Psoas muscle (tissue), 8 donors: ENCODE results near the gene PPIB. TPM values are rescaled to one million over a fixed set of nuclear protein-coding genes. Genes with fewer than 3 reads are reported as not detected.
"Not testable (repeated sequence)": the region's sequence is repeated elsewhere in the genome, so short reads cannot be mapped to it uniquely, and the experiment has no call there.

Experiments
- ATAC-seq, 4 donors: fragments of 200-7000 bp; cut with Tn5 transposase; one replicate each; pipeline ENCODE4 v1.9.1; 2020; ENCODE audit warnings: moderate library complexity in 3 of 4, mild to moderate bottlenecking in 2 of 4
- DNase-seq, 2 donors: peaks; one replicate each; pipeline ENCODE4 v3.0.0-alpha.2; 2020
- H3K27ac ChIP-seq: fragments of 200-600 bp; one replicate; pipeline ENCODE4 v1.8.0; 2022
- H3K27me3 ChIP-seq, 3 donors: fragments of 200-600 bp in 1 of 3; one replicate each; pipeline versions ENCODE4 v1.6.1 to v1.8.0; 2013 to 2022; ENCODE audit warnings: low read length in 2 of 3, mild to moderate bottlenecking in 2 of 3, moderate library complexity in 1 of 3; ENCODE audit not compliant: insufficient read depth in 3 of 3
- H3K36me3 ChIP-seq, 2 donors: fragments of 200-600 bp in 1 of 2; one replicate each; pipeline versions ENCODE4 v1.6.1 to v1.8.0; 2013 to 2022; ENCODE audit warnings: low read depth in 1 of 2, mild to moderate bottlenecking in 1 of 2, moderate library complexity in 1 of 2; ENCODE audit not compliant: insufficient read depth in 1 of 2
- H3K4me1 ChIP-seq: fragments of 200-600 bp; one replicate; pipeline ENCODE4 v1.8.0; 2022
- H3K4me3 ChIP-seq: fragments of 200-600 bp; one replicate; pipeline ENCODE4 v1.8.0; 2022; ENCODE audit warnings: mild to moderate bottlenecking
- H3K9me3 ChIP-seq: fragments of 200-600 bp; one replicate; pipeline ENCODE4 v1.8.0; 2022
- CTCF ChIP-seq: fragments of 200-600 bp; IDR thresholded peaks from one replicate; pipeline ENCODE4 v1.8.0; 2022; ENCODE audit warnings: antibody characterized with exemption
- WGBS, 3 donors: extraction: QIAGEN DNeasy Blood & Tissue Kit; methylation state at CpG; one replicate each; pipeline versions ENCODE4 v1.1.6 to v1.1.7; 2013; 5-methylcytosine and 5-hydroxymethylcytosine counted together
- intact Hi-C, 2 donors: fragments of 100-400 bp; cut with DNase I; formaldehyde crosslinking; loops; one replicate each; pipeline versions ENCODE4 v1.11.0 to v1.14.2; 2022
- polyA plus RNA-seq, 3 donors: library from polyadenylated mRNA; stranded (reverse); fragments of 200-250 nt; gene quantifications; one replicate each; pipeline ENCODE4 v1.2.3, GENCODE V29; 2013
- total RNA-seq, 4 donors: library from RNA; stranded (reverse); fragmentation: NEBNext Ultra II Directional in 2 of 4; extraction: Animal tissue kit (Norgen Biotek cat#: 25700) in 2 of 4; gene quantifications; one replicate each; pipeline versions ENCODE4 v1.2.1 to v1.2.4, GENCODE V29; 2021 to 2023
- donor health status: healthy with polysubstance abuse.
- donor health status: DM: no; HTN: no; CAD: no; lungs with moderate emphysema.
- donor health status: Bipolar disorder and iron deficiency.
- donor health status: healthy.
- donor health status: DM: yes; HTN: yes; CAD: no.
- donor health status: DM: no; HTN: no; CAD: no.
- donor health status: DM: no; HTN: no; CAD: no.
- donor health status: DM: yes; HTN: yes; CAD: no.

Gene PPIB
- total and polyA plus RNA-seq, 7 donors: 38.0 to 160 (median 51.4) TPM

GRCh38 chr15:64111679-64112050 is 51.2 kb downstream of the PPIB start:
- no peak overlapping the region for H3K4me3 ChIP-seq
- H3K36me3 ChIP-seq: peaks cover 5 to 48% of the 10 kb centered on the region in 2 donors
- no peaks in the 10 kb centered on the region for H3K27me3 ChIP-seq
- H3K9me3 ChIP-seq: no peaks in the 10 kb centered on the region
- intact Hi-C loops: no loop called here
- H3K27ac ChIP-seq: peak overlapping the region; percentile 65
- DNase-seq (no peak), ATAC-seq (peak in 3 of 4 donors; percentile 12 to 29 (median 13))
- no peak for TF ChIP-seq CTCF
- 46 to 51% (median 49%) methylated on average over 3 of the region's 3 CpGs for WGBS, 3 donors
- H3K4me1 ChIP-seq: peaks cover 53% of the 10 kb centered on the region

- WGBS, 3 donors: 83 to 85% (median 85%) methylated on average over 3 of the region's 3 CpGs
- H3K9me3 ChIP-seq: no peaks in the 10 kb centered on the region
- H3K27ac ChIP-seq: peak overlapping the region; percentile 65
- ATAC-seq (no peak), DNase-seq (no peak)
- no peak overlapping the region for H3K4me3 ChIP-seq
- H3K4me1 ChIP-seq: peaks cover 58% of the 10 kb centered on the region
- no peak for TF ChIP-seq CTCF
- peaks cover 5 to 43% of the 10 kb centered on the region in 2 donors for H3K36me3 ChIP-seq
- intact Hi-C loops: no loop called here
- H3K27me3 ChIP-seq: no peaks in the 10 kb centered on the region
These were observed 51.7 kb downstream of the PPIB start for GRCh38 chr15:64110950-64111678.

- peak overlapping the region; percentile 65 for H3K27ac ChIP-seq
- peaks cover 66% of the 10 kb centered on the region for H3K4me1 ChIP-seq
- DNase-seq, H3K4me3 ChIP-seq, H3K27me3 ChIP-seq, intact Hi-C loops, H3K9me3 ChIP-seq, ATAC-seq: not testable (repeated sequence)
- peaks cover 5 to 34% of the 10 kb centered on the region in 2 donors for H3K36me3 ChIP-seq
- WGBS, 3 donors: 90 to 94% (median 90%) methylated on average over 4 of the region's 4 CpGs
These were observed 52.6 kb downstream of the PPIB start for GRCh38 chr15:64110108-64110701.

GRCh38 chr15:64107337-64107736 is 55.5 kb downstream of the PPIB start:
- 90 to 97% (median 90%) methylated on average over 1 of the region's 1 CpG for WGBS, 3 donors
- no peak for DNase-seq
- TF ChIP-seq CTCF: no peak
- Histone ChIP-seq H3K36me3 (peaks cover 0 to 5% of the 10 kb centered on the region in 2 donors), H3K27ac (peak overlapping the region; percentile 76), H3K27me3 (no peaks in the 10 kb centered on the region), H3K4me3 (no peak overlapping the region), H3K4me1 (peaks cover 74% of the 10 kb centered on the region), H3K9me3 (no peaks in the 10 kb centered on the region)
- ATAC-seq: no peak
- intact Hi-C loops: no loop called here

Other genes starting within 250 kb of the PPIB start
- 10 to 100 TPM; 44.3 to 65.6 (median 54.6) TPM for gene DAPK2, start 116.5 kb downstream of the PPIB start, total RNA-seq
- 10 to 100 TPM in 2 of 3 donors, 1 to 10 TPM in 1; 3.7 to 41.1 (median 13.4) TPM for gene DAPK2, start 116.5 kb downstream of the PPIB start, polyA plus RNA-seq
- 10 to 100 TPM; 24.0 to 80.8 (median 34.5) TPM for gene CIAO2A, start 69.2 kb downstream of the PPIB start, total RNA-seq
- 100 to 1,000 TPM in 1 of 3 donors, 10 to 100 TPM in 2; 73.5 to 109 (median 79.2) TPM for gene CIAO2A, start 69.2 kb downstream of the PPIB start, polyA plus RNA-seq
- gene SNX1, start 67.0 kb downstream of the PPIB start, total RNA-seq: 100 to 1,000 TPM in 1 of 4 donors, 10 to 100 TPM in 3; 36.4 to 102 (median 49.3) TPM
- gene SNX1, start 67.0 kb downstream of the PPIB start, polyA plus RNA-seq: 10 to 100 TPM; 59.6 to 64.4 (median 63.2) TPM
- under 1 TPM; 0.08 to 0.17 (median 0.16) TPM for gene SNX22, start 11.3 kb downstream of the PPIB start, total RNA-seq
- under 1 TPM; 0.06 to 0.31 (median 0.23) TPM for gene SNX22, start 11.3 kb downstream of the PPIB start, polyA plus RNA-seq
- 1 to 10 TPM; 7.1 to 9.6 (median 7.8) TPM for gene CSNK1G1, start 193.2 kb upstream of the PPIB start, total RNA-seq
- gene CSNK1G1, start 193.2 kb upstream of the PPIB start, polyA plus RNA-seq: 1 to 10 TPM; 1.9 to 6.4 (median 5.5) TPM
- under 1 TPM in 3 of 4 donors, not detected in 1; 0.15 to 0.37 (median 0.24) TPM for gene PCLAF, start 218.4 kb upstream of the PPIB start, total RNA-seq
- gene PCLAF, start 218.4 kb upstream of the PPIB start, polyA plus RNA-seq: under 1 TPM in 2 of 3 donors, not detected in 1; 0.42 TPM
- 10 to 100 TPM in 2 of 4 donors, 1 to 10 TPM in 2; 6.3 to 11.9 (median 9.0) TPM for gene TRIP4, start 224.8 kb upstream of the PPIB start, total RNA-seq
- gene TRIP4, start 224.8 kb upstream of the PPIB start, polyA plus RNA-seq: 10 to 100 TPM in 2 of 3 donors, 1 to 10 TPM in 1; 8.3 to 16.6 (median 10.4) TPM